ENCODE data around the gene LDB2.

The LDB2 gene

DNA sequence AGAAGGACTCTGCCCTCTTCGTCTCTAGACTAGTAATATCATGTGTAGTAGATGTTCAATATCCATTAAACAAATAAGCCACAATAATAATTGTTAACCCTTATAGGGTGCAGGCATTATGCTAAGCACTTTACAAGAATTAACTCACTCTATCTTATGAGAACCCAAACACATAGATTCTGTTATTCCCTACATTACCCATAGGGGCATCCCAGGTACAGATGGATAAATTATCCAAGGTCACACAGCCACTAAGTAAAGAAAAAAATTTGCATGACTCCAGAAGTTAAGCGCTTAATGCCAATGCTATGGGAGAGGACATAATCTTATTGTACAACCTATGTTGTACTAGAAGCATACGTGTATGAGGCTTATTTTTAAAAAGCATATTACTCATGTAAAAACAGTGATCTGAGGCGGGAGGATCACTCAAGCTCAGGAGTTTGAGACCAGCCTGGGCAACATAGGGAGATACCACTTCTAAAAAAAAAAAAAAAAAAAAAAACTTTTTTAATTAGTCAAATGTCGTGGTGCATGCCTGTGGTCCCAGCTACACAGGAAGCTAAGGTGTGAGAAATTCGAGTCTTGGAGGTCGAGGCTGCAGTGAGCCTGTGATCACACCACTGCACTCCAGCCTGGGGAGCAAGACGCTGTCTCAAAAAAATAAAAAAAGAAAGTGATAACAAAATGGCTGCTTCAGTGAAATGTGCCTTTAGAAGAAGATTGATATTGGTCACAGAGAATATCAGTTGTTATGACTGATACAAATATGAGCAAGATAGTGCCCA is 13.6 kb downstream of the LDB2 start:
- DNase-seq, result no peak

DNA sequence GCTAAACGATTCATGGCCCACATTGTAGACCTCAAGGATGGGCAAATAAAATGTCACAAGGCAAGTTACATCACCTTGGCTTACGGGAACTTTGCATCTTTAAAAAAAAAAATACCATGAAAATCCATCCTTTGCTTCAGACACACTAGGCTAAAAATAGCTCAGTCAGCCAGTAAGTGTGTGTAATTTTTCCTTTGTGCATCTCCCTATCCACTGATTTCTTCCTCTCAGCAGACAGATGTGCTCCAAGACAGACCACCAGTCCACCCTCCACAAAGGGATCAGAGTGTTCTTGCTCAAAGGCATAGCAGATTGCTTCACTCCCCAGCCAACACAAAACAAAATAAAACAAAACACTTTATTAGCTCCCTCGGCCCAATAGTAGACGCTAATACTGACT is 14.6 kb downstream of the LDB2 start:
- no peak for DNase-seq

DNA sequence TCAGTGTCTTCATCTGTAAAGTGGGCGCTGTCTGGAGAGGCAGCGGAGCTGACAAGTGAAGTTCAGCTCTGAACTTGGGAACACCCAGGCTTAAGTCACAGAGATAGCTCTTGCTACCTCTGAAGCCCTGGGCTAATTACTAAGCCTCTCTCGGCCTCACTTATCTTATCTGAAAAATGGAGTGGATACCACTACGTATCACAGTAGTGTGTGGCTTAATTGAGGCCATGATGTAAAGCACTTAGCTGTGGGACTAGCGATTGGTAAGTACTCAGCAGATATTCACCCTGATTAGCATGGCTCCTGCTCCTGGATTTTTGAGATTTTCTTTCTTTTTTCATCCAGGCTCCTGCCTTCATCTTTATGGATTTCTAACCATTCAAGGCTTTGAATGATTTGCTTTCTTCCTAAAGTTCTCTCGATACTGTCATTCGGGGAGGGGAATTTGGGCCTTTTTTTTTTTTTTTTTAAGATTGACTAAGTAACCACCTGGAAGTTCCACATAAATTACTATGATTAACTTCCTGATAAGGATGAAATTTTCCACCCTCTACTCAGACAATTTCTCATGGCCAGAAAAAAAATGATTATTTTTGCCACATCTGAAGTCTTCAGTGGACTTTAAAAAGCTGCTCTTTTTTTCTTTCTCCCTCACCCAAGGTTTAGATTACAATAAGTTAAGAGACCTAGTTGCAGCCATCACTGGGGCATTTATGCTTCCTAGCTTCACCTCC is 17.1 kb downstream of the LDB2 start:
- no peak for DNase-seq

DNA sequence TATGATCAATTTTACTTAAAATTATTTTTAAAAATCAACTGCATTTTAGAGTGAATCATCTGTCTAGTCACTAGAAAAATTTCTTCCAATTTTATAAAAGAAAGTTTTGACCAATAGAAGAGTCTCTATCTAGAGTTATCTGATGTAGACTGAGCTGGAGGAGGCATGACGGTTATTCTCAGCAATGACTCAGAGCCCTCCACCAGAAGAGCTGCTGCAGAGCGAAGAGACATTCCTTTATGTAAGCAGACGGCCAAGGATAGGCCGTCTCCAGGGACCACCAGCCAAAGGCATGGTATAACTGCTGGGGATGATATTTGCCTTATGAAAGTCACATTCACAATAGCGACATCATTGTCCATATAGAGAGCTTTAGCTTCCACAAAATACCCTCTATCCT is 23.0 kb downstream of the LDB2 start:
- DNase-seq, result no peak

- DNase-seq, result no peak
Observed at GRCh38 chr4:16869594-16870245, 28.7 kb downstream of the LDB2 start.

- DNase-seq, result no peak
Observed at GRCh38 chr4:16868674-16869073, 29.8 kb downstream of the LDB2 start.

- DNase-seq, result no peak
Observed at GRCh38 chr4:16867827-16868226, 30.6 kb downstream of the LDB2 start.

DNA sequence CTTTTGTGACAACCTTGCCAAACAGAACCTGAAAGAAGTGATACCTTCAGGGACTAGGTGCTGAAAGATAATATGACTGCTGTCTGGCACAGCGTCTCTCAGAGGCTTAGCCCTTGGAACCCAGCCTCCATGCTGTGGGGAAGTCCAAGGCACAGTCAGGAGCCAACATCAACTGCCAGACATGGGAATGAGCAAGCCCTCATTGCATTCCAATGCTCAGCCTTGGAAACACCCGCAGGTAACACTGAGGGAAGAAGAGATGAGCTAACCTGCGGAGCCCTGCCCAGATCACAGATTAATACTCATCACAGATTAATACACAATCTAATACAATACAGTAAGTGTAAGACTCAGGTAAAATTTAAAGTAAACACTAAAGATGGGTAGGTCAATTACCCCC is 31.5 kb downstream of the LDB2 start:
- no peak for DNase-seq

- no peak for DNase-seq
Observed at GRCh38 chr4:16865897-16866283, 32.6 kb downstream of the LDB2 start.

DNA sequence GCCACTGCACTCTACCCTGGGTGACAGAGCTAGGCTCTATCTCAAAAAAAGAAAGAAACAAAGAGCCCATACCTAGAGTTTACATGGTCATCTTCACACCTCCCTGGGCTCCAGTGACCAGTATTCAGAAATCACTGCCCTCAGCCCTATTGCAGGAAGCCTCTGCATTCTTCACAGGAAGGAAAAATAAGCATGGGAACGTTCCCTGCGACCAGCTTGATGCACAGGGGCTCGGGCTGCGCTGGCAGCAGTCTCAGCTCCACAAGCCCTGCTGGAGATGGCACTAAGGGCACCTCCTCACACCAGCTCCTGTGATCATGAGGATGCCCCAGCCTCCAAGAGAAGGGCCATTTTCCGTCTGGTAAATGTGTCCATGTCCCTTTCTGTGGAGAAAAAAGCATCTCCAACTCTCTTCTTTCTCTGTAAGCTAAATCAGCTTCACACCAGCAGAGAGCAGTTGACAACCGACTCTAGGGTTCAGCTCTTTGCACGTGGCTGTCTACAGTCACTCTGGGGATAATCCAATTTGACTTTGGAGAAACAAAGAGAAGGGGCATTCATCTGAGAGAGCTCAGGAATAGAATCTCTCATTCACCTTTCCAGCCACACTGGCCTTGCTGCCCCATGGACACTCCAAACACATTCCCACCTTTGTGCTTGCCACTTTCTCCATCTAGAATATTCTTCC is 33.1 kb downstream of the LDB2 start:
- DNase-seq, result no peak

GRCh38 chr4:16864199-16864598 is 34.2 kb downstream of the LDB2 start:
- DNase-seq, result no peak

DNA sequence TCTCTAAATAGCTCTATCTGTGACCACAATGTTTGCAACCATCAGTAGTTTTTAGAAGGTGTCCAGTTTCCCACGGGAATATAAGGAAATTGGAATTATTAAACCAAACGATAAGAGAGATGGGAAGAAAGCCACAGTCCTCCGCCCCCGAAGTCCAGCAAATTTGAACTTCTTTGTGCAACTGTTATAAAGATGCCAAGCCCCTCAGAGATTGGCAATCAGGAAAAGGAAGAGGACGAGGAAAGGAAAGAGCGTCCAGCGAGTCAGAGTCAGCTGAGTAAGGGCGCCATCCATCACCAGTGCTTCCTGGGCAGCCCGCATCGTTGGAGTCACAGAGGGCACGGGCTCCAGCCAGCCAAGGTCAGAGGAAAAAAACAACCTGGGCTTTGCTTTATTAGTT is 35.7 kb downstream of the LDB2 start:
- no peak for DNase-seq

DNA sequence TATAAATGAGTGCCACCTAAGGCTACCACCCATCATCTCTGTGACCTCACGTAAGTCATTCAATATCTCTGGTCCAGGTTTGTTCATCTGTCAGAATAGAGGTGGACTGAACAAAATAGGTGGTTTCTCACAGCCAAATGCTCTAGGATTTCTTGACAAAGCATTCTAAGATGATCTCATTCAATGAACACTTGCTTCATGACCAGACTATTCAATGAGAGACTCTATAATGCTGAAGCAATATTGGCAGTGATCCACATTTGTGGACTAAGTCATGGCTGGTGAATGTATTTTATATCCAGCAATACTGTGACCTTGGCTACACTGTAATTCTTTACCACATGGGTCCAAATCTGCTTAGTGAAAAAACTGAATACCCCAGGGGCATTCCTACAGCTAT is 37.9 kb downstream of the LDB2 start:
- DNase-seq, result no peak

- DNase-seq, result no peak
Observed at GRCh38 chr4:16859031-16859430, 39.4 kb downstream of the LDB2 start.

GRCh38 chr4:16858275-16858752 is 40.1 kb downstream of the LDB2 start:
- DNase-seq, result no peak

GRCh38 chr4:16857425-16857824 is 41.0 kb downstream of the LDB2 start:
- DNase-seq, result no peak

GRCh38 chr4:16853640-16854039 is 44.8 kb downstream of the LDB2 start:
- DNase-seq, result no peak

GRCh38 chr4:16852644-16853043 is 45.8 kb downstream of the LDB2 start:
- DNase-seq, result no peak

DNA sequence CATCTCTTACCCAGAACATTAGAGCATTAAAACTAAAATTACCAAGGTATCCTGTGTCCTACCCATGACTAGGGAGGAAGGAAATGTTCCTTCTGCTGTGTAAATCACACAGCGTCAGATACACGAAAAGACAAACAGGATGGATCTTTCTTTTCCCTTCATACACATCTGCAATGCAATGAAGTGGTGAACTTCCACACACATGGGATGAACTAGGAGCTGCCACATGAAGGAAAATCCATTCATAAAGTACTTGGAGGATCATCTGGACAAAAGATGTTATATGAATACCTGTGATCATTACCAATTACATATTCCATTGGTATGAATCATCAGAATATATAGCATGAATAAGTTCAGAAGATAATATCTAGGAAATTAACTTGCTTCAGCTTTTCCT is 46.2 kb downstream of the LDB2 start:
- DNase-seq, result no peak

GRCh38 chr4:16846540-16847117 is 51.8 kb downstream of the LDB2 start:
- DNase-seq, result no peak

DNA sequence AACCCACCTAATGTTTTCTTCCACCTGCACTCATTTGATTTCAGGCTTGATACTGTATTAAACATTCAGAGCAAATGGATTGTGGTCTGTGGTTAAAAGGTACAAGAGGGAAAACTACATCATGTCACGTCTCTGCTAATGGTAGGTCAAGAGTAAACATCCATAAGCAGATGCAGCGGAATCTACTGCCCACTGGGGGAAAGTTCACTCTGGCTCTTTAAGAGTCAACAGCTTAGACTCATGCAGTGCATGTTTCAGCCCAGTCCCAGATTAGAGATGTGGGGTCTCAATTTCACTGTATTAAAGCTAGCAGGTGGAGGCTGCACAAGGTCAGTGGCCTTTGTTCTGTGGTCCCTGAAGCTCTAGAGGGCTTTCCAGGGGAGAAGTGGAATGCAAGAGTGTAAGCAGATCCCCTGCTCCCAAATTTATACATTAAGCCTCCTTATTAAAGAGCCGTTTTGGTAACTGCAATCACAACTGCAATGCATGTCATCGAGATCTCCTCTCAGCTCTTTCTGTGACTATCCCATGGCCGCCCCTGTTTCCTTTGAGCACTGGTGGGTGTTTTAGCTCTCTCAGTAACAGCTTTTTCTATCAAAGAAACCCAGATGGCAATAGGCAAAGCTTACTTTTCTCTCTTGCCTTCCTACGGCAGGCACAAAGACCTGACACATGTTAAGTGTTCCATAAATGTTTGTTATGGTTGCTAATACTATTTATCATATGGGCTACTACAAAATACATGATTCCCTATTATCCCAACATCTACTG is 53.4 kb downstream of the LDB2 start:
- no peak for DNase-seq

DNA sequence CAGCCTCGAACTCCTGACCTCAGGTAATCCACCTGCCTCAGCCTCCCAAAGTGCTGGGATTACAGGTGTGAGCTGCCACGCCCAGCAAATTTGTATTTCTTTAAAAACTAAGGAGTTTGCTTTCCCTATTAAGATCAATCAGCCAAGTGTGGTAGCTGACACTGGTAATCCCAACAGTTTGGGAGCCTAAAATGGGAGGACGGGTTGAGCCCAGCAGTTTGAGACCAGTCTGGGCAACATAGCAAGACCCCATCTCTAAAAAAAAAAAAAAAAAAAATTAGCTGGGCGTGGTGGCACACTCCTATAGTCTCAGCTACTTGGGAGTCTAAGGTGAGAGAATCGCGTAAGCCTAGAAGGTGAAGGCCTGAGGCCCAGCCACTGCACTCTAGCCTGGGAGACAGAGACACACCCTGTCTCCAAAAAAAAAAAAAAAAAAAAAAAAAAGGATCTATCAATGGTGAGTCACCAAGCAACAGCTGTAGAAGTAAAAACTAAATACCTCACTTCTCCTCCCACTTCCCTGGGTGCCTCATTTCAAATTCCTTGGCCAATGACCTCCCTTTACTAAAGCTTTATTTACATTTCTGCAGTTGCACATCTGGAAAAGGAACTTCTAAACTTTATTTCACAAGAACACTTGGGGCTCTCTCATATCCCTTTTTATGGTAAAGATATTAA is 54.5 kb downstream of the LDB2 start:
- no peak for DNase-seq
